Heart right ventricle (tissue), 16 donors: ENCODE data around the gene NOS1AP. TPM values are rescaled to one million over a fixed set of nuclear protein-coding genes. Genes with fewer than 3 reads are reported as not detected.
A peak's percentile ranks its signal among the peaks of the same experiment; 100 is the strongest.

Experiments used
- ATAC-seq, 8 donors: fragments of 200-7000 bp; cut with Tn5 transposase; one replicate each; pipeline ENCODE4 v1.9.1; 2020; ENCODE audit warnings: mild to moderate bottlenecking in 8 of 8, moderate library complexity in 8 of 8, moderate number of reproducible peaks in 1 of 8
- DNase-seq, 2 donors: peaks; one replicate each; pipeline ENCODE4 v3.0.0-alpha.2; 2020
- H3K27ac ChIP-seq, 10 donors: fragments of 200-600 bp; sonication (generic) in 2 of 10; one replicate each; pipeline versions ENCODE4 v1.5.0 to v1.8.0; 2020 to 2022; ENCODE audit warnings: mild to moderate bottlenecking in 3 of 10
- H3K27me3 ChIP-seq, 7 donors: fragments of 200-600 bp; one replicate each; pipeline ENCODE4 v1.8.0; 2021 to 2022; ENCODE audit warnings: mild to moderate bottlenecking in 2 of 7
- H3K36me3 ChIP-seq, 9 donors: fragments of 200-600 bp; sonication (generic) in 1 of 9; one replicate each; pipeline versions ENCODE4 v1.5.0 to v1.8.0; 2020 to 2022; ENCODE audit warnings: mild to moderate bottlenecking in 2 of 9
- H3K4me1 ChIP-seq, 9 donors: fragments of 200-600 bp; sonication (generic) in 1 of 9; one replicate each; pipeline versions ENCODE4 v1.5.0 to v1.8.0; 2020 to 2022; ENCODE audit warnings: mild to moderate bottlenecking in 4 of 9
- H3K4me3 ChIP-seq, 10 donors: fragments of 200-600 bp; sonication (generic) in 2 of 10; one replicate each; pipeline versions ENCODE4 v1.5.0 to v1.8.0; 2020 to 2022; ENCODE audit warnings: mild to moderate bottlenecking in 7 of 10, moderate library complexity in 2 of 10
- H3K9me3 ChIP-seq, 11 donors: fragments of 200-600 bp in 10 of 11; sonication (generic) in 2 of 11; one replicate each; pipeline versions ENCODE4 v1.5.0 to v1.8.0; 2013 to 2022; ENCODE audit warnings: mild to moderate bottlenecking in 2 of 11, control low read depth in 1 of 11, moderate library complexity in 1 of 11
- CTCF ChIP-seq, 9 donors: fragments of 200-600 bp; sonication (generic) in 2 of 9; IDR thresholded peaks; one replicate each; pipeline versions ENCODE4 v1.5.0 to v1.8.0; 2021 to 2022; ENCODE audit warnings: antibody characterized with exemption in 9 of 9, mild to moderate bottlenecking in 5 of 9, moderate library complexity in 1 of 9
- WGBS, 2 donors: extraction: QIAGEN DNeasy Blood & Tissue Kit; methylation state at CpG; one replicate each; pipeline ENCODE4 v1.1.7; 2013; ENCODE audit warnings: inconsistent platforms in 1 of 2; 5-methylcytosine and 5-hydroxymethylcytosine counted together
- intact Hi-C, 10 donors: fragments of 100-400 bp; cut with DNase I; formaldehyde crosslinking; loops; one replicate each; pipeline versions ENCODE4 v1.11.1 to v1.14.2; 2022
- polyA plus RNA-seq, 2 donors: library from polyadenylated mRNA; stranded (reverse); fragments of 200-250 nt; gene quantifications; one replicate each; pipeline ENCODE4 v1.2.3, GENCODE V29; 2013
- total RNA-seq, 10 donors: library from RNA; stranded (reverse); fragmentation: NEBNext Ultra II Directional in 3 of 10; extraction: Animal tissue kit (Norgen Biotek cat#: 25700) in 3 of 10; gene quantifications; one replicate each; pipeline versions ENCODE4 v1.2.1 to v1.2.4, GENCODE V29; 2021 to 2023
- donor health status: Arrhythmogenic right ventricular cardiomyopathy.
- donor health status: ischemic (EF 13 %, LVEDD 7.1; RV severe dilation, severe dysfunction).
- donor health status: healthy with polysubstance abuse.
- donor health status: DM: no; HTN: yes; CAD: no.
- donor health status: DM: no; HTN: no; CAD: no.
- donor health status: ischemic (EF 25% LVEDD 6.9; RV normal size, moderate dysfunction).
- donor health status: ischemic (EF 25% LVEDD 5.7; RV mildly dilated, moderate dysfunction).
- donor health status: healthy.
- donor health status: DM: yes; HTN: yes; CAD: no.
- donor health status: Ischemic cardiomyopathy.
- donor health status: ischemic (EF 35%, LVEDD 5.7; RV mildly dilated, moderate dysfunction).
- donor health status: nonischemic (EF 11% LVEDD 7.7; RV severe dilation, severe dysfunction).
- donor health status: DM: yes; HTN: yes; CAD: no.
- donor health status: PGD.
- donor health status: ischemic (EF 29% LVEDD 5.4; RV normal size, mild dysfunction).
- donor health status: nonischemic (EF 23%, LVEDD 6.1; RV moderate dilation, normal function).

Gene NOS1AP
- total and polyA plus RNA-seq, 12 donors = 0.19 to 7.1 (median 4.6) TPM

- no peak for ATAC-seq
- WGBS, 2 donors = 77 to 79% methylated on average over 3 of the region's 3 CpGs
- Histone ChIP-seq H3K36me3 (no peaks in the 10 kb centered on the region), H3K27ac (no peak overlapping the region), H3K4me1 (peaks cover 0 to 28% (median 4%) of the 10 kb centered on the region in 9 donors), H3K27me3 (no peaks in the 10 kb centered on the region), H3K9me3 (no peaks in the 10 kb centered on the region), H3K4me3 (no peak overlapping the region)
- DNase-seq = no peak
- TF ChIP-seq CTCF (IDR thresholded peaks at IDR 0.05) = no peak
- intact Hi-C loops = no loop called here
Observed at GRCh38 chr1:162165528-162165927, 96.0 kb downstream of the NOS1AP start.

- DNase-seq (no peak), ATAC-seq (no peak)
- TF ChIP-seq CTCF (IDR thresholded peaks at IDR 0.05) = no peak
- no peaks in the 10 kb centered on the region for H3K36me3 ChIP-seq
- no peaks in the 10 kb centered on the region for H3K9me3 ChIP-seq
- WGBS, 2 donors = 87 to 90% methylated on average over 9 of the region's 9 CpGs
- intact Hi-C loops = no loop called here
- no peak overlapping the region for H3K4me3 ChIP-seq
- H3K4me1 ChIP-seq = peaks cover 0 to 28% (median 4%) of the 10 kb centered on the region in 9 donors
- H3K27ac ChIP-seq = no peak overlapping the region
- no peaks in the 10 kb centered on the region for H3K27me3 ChIP-seq
Observed at GRCh38 chr1:162166917-162167615, 97.6 kb downstream of the NOS1AP start.

- H3K27me3 ChIP-seq = no peaks in the 10 kb centered on the region
- intact Hi-C loops = no loop called here
- peak in 7 of 8 donors; percentile 42 to 85 (median 68) for ATAC-seq
- no peak for TF ChIP-seq CTCF (IDR thresholded peaks at IDR 0.05)
- peak overlapping the region in 2 of 10 donors; percentile 15 to 51 for H3K27ac ChIP-seq
- DNase-seq = peak in 1 of 2 donors; percentile 32
- H3K9me3 ChIP-seq = no peaks in the 10 kb centered on the region
- H3K4me1 ChIP-seq = peaks cover 0 to 28% (median 4%) of the 10 kb centered on the region in 9 donors
- H3K4me3 ChIP-seq = no peak overlapping the region
- H3K36me3 ChIP-seq = no peaks in the 10 kb centered on the region
- 40 to 49% methylated on average over 5 of the region's 5 CpGs for WGBS, 2 donors
Observed at GRCh38 chr1:162168261-162168660, 98.8 kb downstream of the NOS1AP start.

- WGBS, 2 donors = 89 to 90% methylated on average over 7 of the region's 7 CpGs
- ATAC-seq (no peak), DNase-seq (no peak)
- TF ChIP-seq CTCF (IDR thresholded peaks at IDR 0.05) = no peak
- Histone ChIP-seq H3K9me3 (no peaks in the 10 kb centered on the region), H3K4me1 (peaks cover 0 to 28% (median 4%) of the 10 kb centered on the region in 9 donors), H3K36me3 (no peaks in the 10 kb centered on the region), H3K27me3 (no peaks in the 10 kb centered on the region), H3K27ac (no peak overlapping the region), H3K4me3 (no peak overlapping the region)
- intact Hi-C loops = no loop called here
Observed at GRCh38 chr1:162169031-162169790, 99.7 kb downstream of the NOS1AP start.
